Measurements from ENCODE around the gene ARAP1.

ARAP1 gene

DNA sequence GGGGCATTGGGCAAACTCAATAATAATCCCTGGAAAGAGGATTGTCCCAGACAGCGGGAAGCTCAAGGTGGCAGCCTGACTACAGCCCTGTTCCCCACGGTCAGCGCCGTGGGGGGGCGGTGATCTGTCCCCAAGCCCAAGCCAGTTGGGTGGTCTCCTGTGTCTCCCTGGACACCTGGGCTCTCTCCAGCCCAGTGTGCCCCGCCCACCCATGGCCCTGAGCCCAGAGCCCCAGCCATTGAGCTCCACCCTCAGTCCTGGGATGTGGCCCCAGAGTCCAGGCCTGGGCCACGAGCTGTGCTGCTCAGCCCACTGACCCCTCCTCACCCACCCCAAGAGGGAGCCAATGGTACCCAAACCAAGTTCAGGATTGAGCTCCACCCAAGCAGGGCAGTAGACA, 50.1 kb downstream of the ARAP1 start:
- DNase-seq = no peak

DNA sequence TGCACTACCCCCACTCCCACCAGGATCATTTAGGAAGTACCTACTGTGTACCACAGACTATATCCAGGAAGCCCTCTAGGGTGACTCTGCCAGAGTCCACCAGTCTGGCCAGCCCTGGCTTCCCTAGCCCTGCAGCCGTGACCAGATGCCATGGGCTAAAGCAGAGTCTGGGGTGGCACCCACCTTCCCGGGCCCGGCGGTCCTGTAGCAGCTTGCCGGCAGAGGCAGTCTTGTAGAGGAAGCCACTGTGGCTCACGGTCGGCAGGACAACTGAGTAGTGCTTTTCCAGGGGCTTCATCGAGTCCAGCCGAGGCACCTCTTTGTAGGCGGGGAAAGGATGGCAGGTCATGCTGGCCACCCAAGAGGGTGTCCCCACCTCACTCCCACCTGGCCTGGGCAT, 50.7 kb downstream of the ARAP1 start:
- DNase-seq = no peak

DNA sequence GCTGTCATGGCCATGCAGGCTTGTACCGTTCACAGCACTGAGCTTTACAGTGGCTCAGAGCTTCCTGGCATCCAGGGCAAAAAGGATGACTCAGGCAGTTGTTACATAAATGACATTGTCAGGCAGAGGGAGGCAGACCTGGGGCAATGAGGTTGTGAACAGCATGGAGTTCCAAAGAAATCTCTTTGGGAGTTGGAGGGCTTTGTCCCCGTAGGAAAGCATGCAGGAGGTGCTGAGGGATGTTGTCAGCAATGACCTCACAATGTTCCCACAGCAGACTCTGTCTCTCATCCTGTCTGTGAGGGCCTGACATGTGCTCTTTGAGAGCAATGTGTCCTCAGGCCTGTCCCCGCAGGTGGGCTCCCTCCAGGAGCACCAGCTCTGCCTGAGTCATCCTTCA, 52.1 kb downstream of the ARAP1 start:
- DNase-seq = no peak

DNA sequence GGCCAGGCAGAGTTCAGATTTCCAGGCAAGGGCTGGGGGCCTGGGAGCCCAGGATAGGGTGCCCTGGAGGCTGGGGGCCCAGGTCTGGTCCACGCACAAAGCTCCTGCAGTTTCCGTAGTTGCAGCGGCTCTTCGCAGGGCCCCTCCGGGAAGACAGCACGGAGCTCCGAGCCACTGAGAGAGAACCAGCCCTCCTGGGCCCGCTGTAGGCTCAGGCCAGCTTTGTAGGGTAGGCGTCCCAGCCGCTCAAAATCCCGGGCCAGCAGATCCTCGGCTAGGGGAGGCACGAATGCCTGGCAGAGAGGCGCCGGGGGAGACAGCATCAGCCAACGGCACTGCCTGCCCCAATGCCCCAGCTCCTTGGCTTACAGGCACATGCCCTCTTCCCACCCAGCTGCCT, 54.4 kb downstream of the ARAP1 start:
- no peak for DNase-seq

DNA sequence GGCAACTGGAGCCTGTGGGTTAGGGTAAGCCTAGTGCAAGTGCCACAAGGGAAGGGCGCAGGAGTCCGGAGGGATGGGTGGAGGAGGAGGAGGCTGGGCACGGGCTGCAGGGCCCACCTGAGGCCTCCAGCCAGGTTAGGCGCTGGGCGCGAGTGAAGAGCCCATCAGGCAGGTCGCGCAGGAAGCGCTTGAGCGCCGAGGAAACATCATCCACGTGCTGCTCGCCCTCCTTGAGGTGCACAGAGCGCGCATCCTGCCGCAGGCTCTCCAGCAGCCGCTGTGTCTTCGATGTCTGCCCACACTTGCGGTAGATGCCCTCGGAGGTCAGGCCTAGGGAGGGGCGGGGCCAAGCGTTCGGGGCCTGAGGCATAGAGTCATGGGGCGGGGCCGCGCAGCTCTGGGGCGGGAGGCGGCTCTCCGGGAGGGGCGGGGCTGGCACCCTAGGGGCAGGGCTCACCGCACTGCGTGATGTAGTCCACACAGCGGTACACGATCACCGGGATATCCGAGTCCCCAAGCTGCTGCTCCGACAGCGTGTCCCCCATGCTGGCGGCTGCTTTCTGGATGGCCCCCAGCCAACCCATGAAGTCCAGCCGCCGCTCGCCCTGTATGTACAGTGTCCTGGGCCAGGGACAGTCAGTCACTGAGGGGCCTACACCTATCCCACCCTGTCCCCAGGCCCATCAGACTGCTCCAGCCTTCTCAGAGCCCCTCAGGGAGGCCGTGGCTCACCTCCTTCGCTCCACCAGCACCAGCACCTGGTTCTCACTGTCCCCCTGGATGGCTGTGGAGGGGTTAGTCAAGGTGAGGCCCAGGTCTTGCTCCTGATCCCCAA, 55.1 kb downstream of the ARAP1 start:
- DNase-seq = no peak

DNA sequence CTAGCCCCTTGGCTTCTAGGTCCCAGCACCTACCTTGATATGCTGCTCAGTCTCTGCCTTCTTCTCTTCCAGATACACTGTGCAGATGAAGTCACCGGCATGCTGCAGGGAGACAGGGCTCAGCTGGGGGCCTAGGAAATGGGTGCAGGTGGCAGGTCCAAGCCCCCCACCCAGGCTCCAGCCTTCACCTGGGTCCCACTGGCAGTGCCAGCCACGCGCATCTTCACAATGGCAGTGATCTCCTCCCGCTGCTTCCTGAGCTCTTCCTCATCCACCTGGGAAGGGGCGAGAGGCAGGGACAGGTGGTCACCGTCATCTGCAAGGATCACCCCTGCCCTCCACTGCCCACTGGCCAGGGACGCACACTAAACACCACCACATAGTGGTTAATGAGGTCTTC, 56.9 kb downstream of the ARAP1 start:
- DNase-seq = no peak

DNA sequence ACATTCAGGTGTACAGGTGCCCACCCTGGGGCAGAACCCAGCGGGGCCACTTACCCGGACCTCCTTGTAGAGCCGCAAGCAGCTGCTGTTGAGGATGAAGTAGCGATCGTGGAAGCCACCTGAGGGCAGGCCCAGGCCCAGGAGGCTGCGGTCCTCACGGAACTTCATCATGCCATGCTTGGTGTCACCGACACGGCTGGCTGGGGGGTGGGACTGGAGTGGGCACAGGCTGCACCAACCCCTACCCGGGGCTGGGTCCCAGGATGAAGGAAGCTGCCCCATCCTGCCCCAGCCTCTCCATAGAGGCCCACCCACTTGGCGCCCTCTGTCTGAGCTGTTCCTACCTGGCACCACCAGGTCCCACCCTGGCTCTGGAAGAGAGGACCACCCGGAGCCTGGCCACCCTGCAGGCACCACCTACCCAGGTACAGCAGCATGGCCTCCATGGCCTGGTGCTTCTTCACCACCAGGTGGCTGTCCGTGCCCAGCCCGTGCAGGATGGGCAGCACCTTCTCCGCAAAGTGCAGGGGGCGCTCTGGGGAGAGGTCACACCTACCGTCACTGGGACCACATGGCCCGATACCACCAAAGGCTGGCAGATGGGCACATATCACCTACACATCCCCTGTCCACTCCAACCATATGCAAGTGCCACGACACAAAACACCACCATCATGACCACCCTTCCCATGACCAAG, 58.8 kb downstream of the ARAP1 start:
- DNase-seq = no peak

DNA sequence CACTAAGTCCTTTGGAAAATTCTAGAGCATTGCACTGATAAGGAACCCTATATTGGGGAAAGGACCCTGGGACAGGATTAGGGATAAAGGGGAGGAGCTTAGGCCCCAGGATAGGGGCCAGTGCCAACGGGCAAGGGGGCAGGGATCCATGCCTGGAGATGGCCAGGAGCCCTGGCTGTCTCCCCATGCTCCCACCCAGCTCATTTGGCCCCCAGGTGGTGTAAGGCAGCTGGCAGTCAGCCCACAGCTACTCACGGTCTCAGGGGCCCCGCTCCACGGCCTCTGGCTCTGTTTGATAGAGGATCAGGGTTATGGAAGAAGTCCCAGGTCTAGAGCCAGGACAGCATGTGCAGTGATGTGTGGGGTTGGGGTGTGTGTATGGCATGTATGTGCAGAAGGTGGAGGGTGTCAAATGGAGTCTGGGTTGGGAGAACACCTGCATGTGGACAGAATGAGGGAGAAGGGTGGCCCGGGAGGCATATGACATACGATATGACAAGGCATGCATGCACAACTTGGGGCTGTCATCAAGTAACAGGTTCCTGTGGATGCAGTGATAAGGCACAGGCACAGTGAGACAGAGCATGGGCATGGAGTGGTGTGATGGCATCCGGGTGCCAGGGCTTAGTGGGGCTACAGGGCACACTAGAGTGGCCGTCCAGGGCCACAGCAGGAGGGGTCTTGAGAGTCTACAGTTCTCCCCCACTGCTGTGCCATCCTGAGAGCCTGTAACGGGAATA, 59.5 kb downstream of the ARAP1 start:
- no peak for DNase-seq

DNA sequence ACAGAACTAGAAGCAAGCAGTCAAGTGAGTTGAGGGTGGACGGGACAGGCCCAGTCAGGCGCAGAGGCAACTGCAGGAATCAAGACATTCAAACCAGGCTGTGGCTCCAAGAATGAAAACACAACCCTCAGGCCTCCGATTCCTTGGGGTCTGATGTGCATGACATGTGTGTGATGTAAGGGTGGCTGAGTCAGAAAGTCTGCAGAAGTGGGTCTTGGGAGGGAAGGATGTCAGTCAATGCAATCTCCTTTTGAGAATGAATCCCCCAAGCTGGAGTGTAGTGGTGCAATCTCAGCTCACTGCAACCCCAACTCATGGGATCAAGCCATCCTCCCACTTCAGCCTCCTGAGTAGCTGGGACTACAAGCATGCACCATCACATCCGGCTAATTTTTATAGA, 62.0 kb downstream of the ARAP1 start:
- DNase-seq = no peak

DNA sequence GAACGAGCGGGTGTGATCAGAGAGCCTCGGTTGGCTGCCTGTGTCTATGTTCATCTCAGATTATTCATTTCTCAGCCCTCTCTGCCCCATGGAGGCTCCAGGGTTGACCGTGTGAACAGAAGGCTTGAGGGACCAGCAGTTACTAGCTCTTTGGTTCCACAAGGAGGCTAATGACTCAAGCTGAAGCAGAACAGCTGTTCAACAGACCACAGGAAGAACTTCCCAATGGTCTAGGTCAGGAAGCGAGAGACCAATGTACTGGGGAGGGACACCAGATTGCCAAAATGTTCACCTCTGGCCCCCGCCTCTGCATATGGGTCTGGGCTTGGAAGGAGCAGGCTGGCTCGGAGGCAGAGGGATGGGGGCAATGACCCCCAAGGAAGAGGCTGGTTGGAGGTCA, 63.3 kb downstream of the ARAP1 start:
- DNase-seq = no peak

DNA sequence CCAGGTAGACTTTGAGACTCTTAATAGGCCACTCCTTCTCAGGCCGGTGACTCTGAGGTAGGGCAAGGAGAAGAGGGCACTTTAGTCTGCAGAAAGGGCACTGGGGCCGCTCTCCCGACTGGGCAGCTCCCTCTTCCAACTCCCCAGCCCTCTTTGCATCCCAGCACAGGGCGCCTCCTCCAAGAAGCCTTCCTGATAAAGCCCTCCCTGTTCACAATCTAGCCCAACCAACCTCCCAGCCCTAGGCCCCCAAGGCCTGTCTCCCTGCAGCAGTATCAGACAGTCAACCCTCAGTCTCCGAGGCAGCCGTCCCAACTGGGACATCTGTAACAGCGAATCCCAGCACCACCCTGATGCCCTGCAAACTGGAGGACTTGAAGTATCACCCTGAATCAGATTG, 63.7 kb downstream of the ARAP1 start:
- no peak for DNase-seq

DNA sequence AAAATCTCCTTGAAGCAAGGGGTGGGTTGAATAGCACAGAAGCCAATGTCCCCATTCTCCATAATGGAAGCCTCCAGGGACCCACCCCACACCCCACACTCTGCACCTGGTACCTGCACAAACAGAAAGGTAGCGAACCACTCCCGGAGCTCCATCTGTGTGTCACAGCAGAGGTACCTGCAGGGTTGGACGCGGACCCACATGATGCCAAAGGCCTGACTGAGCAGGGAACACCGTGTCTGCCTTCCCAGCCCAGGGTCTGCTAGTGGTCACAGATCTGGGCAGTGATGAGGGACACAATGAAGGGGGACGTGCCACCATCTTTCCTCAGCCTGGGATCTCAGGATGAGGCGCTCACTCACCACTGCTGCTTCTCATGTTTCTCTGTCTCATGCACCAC, 64.9 kb downstream of the ARAP1 start:
- no peak for DNase-seq

DNA sequence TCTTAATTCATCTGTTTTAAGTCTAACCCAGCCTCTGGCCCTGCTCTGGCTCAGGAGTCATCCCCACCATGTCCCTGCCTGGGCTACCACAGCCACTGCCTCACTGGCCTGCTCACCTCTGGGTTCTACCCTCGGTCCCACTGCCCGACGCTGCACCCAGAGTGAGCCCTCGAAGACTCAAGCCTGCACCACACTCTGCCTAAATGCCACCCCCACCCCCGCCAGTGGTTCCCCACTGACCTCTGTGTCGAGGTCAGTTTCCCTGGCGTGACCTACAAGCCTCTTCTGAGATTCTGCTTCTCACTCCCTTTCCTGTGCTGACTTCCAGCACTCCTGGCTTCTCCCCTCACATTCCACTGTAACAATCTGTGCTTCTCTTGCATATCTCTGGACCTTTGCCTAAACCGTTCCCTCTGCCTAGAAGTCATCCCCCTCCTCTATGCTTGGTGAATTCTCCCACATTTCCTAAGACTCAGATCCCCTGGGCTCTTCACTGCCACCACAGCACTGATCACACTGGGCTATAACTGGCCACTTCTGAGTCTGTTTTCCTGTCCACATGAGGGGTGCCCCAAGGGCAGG, 65.5 kb downstream of the ARAP1 start:
- DNase-seq = no peak

DNA sequence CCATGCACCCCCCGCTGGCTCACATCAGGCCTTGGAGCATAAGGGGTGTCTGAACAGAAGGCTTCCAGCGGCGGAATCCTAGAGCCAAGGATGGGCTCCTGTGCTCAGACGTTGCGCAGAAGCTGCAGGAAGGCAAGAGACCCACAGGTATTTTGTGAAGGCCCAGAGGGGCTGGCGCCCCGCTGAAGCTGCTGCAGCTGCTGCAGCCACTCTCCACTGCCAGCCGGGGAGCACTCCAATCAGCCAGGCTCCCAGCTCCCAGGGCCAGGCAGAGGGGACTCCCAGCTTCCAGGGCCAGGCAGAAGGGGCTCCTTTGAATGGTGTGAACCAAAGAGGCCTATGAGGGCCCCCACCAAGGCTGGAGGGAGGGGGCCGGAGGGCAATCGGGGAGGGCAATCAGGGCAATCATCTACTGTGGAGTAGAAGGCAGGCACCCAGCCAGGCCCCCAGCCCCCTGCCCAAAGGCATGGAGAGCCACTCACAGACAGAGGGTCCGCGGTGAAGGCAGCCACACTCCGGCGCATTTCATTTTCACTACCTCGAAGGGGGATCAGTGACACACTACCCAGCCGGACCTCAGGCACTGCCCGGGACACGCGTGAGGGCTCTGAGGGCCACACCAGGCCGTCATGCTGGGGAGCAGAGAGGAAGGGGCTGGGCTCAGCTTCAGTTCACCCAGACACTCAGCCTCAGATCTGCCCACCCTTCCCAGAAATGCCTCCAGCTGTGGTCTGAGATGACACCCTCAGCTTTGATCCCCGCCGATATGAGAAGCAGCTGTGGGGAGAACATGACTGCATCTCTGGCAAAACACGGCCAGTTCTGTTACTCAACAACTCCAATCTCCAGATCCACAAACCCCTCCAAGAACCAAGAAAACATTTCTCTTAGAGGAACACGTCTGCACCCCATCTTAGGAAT, 66.4 kb downstream of the ARAP1 start:
- no peak for DNase-seq

DNA sequence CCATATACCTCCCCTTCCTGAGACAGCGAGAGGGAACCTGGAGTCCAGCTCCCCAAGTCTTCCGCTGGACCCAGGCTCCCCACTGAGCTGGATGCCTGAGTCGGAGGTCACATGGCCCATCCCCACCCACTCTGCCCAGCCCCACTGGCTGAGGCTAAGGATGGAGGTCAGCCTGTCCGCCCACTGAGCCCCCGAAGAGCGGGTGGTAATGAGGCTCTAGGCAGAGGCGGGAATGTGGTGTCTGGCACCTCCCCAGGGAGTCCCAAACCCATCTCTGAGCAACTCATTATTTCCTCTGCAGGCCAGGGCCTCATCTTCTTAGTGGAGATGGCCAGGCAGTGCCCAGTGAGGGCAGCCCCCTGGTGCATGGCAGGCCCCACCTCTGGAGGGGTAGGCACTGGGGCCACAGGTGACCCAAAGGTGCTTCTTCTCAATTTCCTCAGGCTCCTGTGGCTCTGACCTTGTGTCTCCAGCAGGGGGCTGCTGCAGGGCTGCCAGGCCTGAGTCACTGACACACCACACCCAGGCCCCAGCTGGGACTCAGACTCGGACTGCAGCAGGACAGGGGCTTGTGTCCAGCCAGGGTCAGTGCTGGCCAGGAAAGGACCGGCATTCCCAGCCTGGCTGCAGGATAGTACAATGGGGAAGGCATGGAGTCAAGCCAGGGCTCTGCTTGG, 67.8 kb downstream of the ARAP1 start:
- peak; percentile 61 for DNase-seq

DNA sequence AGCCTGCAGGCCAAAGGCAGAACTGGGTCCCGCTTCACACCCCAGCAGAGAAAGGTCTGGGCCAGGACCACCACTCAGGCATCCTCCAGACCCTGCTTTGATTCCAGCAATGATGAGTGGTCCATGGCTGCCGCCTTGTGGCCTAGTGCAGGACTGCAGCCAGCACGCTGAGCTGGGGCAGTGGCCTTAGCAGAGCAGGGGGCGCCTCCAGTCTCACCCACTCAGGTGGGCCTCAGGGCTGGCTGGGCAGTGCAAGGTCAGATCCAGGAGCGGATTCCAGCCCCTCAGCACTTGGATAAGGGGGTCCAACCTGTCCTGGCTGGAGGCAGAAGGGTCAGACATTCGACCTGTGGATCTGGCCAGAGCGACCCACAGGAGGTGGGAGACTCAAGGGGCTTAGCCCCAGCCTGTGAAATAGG, 68.4 kb downstream of the ARAP1 start:
- peak; percentile 77 for DNase-seq

DNA sequence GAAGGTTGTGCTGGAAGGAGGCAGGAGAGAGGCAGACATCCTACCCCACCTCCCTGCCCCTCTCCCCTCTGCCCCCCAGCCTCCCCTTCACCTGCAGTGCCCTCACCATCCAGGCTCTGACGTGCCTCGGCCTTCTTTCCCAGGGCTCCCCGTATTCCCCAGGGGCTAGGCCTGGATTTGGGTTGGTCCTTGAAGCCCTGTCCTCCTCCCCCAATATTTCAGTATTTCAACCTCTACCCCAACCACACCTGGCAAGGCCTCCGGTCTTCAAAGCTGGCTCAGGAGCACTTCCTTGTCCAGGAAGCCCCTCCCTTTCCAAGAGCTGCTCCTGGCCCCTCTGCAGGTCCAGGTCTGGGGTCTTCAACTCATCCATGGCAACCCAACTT, 69.4 kb downstream of the ARAP1 start:
- no peak for DNase-seq

DNA sequence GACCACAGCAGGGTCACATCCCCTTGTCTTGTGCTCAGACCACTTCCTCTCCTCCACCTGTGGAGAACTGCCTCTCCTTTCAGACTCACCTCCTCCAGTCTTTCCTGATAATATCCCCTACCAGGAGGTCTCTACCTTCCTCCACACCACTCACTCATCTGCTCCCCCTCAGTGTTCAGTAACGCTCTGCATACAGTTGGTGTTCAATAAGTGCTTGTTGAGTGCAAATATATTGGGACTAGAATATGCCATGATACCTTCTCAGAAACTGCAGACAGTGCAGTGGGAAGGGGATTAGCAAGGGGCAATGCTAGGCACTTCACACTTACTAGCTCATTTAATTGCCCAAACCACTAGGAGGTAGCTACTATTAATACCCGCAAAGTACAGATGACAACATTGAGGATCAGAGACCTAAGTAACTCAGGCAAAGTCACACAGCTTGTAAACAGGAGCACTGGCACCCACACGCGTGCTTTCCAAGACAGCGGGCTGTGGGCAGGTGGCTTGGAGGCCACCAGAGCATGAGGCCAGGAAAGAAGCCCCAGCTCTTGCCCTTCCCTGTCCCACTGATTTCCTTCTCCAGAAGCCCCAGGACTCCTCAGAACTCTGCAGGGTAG, 69.9 kb downstream of the ARAP1 start:
- DNase-seq = no peak

DNA sequence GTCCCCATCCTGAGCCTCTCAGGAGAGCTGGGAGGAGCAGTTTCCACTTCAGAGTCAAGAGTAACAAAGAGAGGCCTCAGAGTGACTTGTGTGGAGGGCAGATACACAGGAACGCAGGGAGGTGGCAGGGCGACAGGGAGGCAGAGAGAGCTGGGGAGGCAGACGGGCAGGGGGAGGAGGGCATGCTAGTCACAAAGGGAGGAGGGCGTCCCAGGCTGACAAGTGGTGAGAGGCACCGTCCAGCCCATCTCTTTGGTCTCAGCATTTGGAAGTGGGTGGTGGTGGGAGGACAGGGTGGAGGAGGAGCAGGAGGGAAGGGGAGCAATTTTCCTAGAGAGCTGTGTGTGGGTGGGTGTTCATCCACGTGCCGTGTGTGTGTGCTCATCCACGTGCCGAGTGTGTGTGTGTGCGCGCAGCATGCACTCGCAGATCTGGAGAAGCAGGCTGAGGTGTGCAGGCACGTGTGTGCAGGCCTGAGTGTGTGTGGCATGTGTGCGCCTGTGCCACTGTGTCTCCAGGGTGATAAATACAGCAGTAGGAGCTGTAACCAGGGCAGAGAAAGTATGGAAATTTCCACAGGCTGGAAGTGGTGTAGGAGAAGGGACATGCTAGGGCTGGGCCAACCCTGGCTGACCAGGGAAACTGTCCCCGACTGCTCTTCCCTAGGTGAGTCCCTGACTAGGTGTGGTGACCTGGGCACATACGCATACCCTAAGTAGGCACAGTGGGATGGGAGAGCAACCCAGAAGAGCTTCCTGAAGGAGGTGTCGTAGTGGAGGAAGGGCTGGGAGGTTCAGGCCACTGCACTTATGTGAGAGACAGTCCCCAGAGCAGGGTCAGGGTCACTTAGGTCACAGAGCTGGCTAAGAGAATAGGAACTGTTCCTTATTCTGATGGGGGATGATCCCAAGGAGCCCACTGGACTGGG, 70.7 kb downstream of the ARAP1 start:
- no peak for DNase-seq

DNA sequence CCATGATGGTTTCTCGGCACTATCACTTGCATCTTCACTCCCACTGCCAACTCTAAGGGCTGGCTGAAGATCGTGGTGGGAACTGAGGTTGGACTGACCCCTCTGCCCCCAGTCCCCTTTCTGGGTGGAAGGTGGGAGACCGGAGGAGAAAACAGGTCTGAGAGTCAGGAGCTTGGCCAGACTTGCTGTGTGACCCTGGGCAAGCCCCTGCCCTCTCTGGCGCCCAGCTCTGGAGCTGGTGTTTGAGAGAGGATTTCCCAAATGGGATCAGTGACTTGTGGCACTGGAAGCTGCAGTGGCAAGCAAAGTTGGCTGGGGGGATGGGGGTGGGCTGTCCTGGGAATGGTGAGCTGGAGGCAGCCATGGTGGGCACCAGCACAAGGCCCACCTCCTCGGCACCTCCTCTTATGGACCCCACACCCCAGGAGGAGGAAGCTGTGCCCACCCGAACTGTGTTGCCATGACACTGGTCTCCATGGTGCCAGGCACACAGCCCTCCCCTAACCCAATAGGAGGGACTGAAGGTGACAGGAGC, 71.5 kb downstream of the ARAP1 start:
- DNase-seq = no peak
